Keratinocyte (primary cell): ENCODE data around the gene ENDOG. TPM values are rescaled to one million over a fixed set of nuclear protein-coding genes. Genes with fewer than 3 reads are reported as not detected.

ENCODE experiments used
- DNase-seq: peaks from one replicate; pipeline ENCODE4 v3.0.0-alpha.2; 2011; ENCODE audit warnings: low read depth, missing footprints, low spot score
- FAIRE-seq: peaks from 2 replicates; lab custom pipeline; 2011; peaks lifted over from hg19 to GRCh38; lab: Jason Lieb, UNC
- H2AFZ ChIP-seq: 2 replicates; pipeline ENCODE4 v1.6.0; 2012; ENCODE audit warnings: low read length, control low read depth, inconsistent platforms; ENCODE audit not compliant: control insufficient read depth
- H3K27ac ChIP-seq: 2 replicates; pipeline ENCODE4 v1.5.1; 2011; ENCODE audit warnings: low read length; ENCODE audit not compliant: control insufficient read depth, insufficient read depth
- H3K27me3 ChIP-seq: 3 replicates; pipeline ENCODE4 v1.6.0; 2011; ENCODE audit warnings: low read length; ENCODE audit not compliant: control insufficient read depth, insufficient read depth; ENCODE audit errors: extremely low read depth
- H3K36me3 ChIP-seq, 2 experiments: 2 replicates in 1 of 2; 3 replicates in 1 of 2; pipeline ENCODE4 v1.5.1; 2011; ENCODE audit warnings: low read length in 2 of 2, mild to moderate bottlenecking in 1 of 2; ENCODE audit not compliant: control insufficient read depth in 2 of 2, insufficient read depth in 2 of 2; ENCODE audit errors: extremely low read depth in 1 of 2
- H3K4me1 ChIP-seq: 3 replicates; pipeline ENCODE4 v1.5.1; 2011; ENCODE audit warnings: low read length; ENCODE audit not compliant: control insufficient read depth, insufficient read depth; ENCODE audit errors: extremely low read depth
- H3K4me2 ChIP-seq: 3 replicates; pipeline ENCODE4 v1.6.0; 2011; ENCODE audit warnings: low read depth, low read length; ENCODE audit not compliant: control insufficient read depth, insufficient read depth; ENCODE audit errors: extremely low read depth
- H3K4me3 ChIP-seq, 3 experiments: fragments of 200-600 bp in 1 of 3; sonication (generic) in 1 of 3; 2 replicates in 2 of 3; 3 replicates in 1 of 3; pipeline ENCODE4 v1.5.1; 2011 to 2016; ENCODE audit warnings: low read length in 3 of 3, mild to moderate bottlenecking in 3 of 3, control low read depth in 2 of 3, inconsistent platforms in 1 of 3, low read depth in 1 of 3, mixed read lengths in 1 of 3, mixed run types in 1 of 3, moderate library complexity in 1 of 3; ENCODE audit not compliant: control insufficient read depth in 2 of 3, insufficient read depth in 2 of 3; ENCODE audit errors: extremely low read depth in 1 of 3
- H3K79me2 ChIP-seq: 2 replicates; pipeline ENCODE4 v1.6.0; 2012; ENCODE audit warnings: low read length; ENCODE audit not compliant: control insufficient read depth, insufficient read depth
- H3K9ac ChIP-seq: 3 replicates; pipeline ENCODE4 v1.6.0; 2011; ENCODE audit warnings: low read length; ENCODE audit not compliant: control insufficient read depth, insufficient read depth; ENCODE audit errors: extremely low read depth
- H3K9me1 ChIP-seq: 3 replicates; pipeline ENCODE4 v1.6.0; 2011; ENCODE audit warnings: low read length; ENCODE audit not compliant: control insufficient read depth, insufficient read depth; ENCODE audit errors: extremely low read depth
- H3K9me3 ChIP-seq: 2 replicates; pipeline ENCODE4 v1.5.1; 2012; ENCODE audit warnings: low read depth, low read length; ENCODE audit not compliant: control insufficient read depth
- H4K20me1 ChIP-seq: 3 replicates; pipeline ENCODE4 v1.6.0; 2011; ENCODE audit warnings: low read length; ENCODE audit not compliant: control insufficient read depth, insufficient read depth; ENCODE audit errors: extremely low read depth
- EZH2 ChIP-seq: IDR thresholded peaks from one replicate; pipeline ENCODE4 v1.6.1; 2012; ENCODE audit warnings: inconsistent platforms, mild to moderate bottlenecking, low read length, moderate library complexity
- dilution Hi-C: fragments of 300-500 bp; cut with MboI; formaldehyde crosslinking; loops from one replicate; pipeline ENCODE4 v1.7.0; 2020; ENCODE audit warnings: low sequenced_read_pairs; ENCODE audit not compliant: extremely low pct_ligation_motif_present
- polyA plus RNA-seq, 5 experiments: library from polyadenylated mRNA; depleted of rRNA in 3 of 5; stranded (reverse) in 3 of 5; stranded (forward) in 1 of 5; unstranded in 1 of 5; fragments of >200 nt; gene quantifications; 1 replicate in 1 of 5; 2 replicates in 3 of 5; 3 replicates in 1 of 5; pipeline versions ENCODE4 v1.2.1 to v1.2.3, GENCODE V29; 2011 to 2012; ENCODE audit warnings: missing spikeins in 2 of 5, low read depth in 1 of 5, low replicate concordance in 1 of 5
- TF ChIP-seq, protein P1 (sequence below), 3 experiments: IDR thresholded peaks in 1 of 3; conservative IDR thresholded peaks in 1 of 3; optimal IDR thresholded peaks in 1 of 3; 2 replicates in 2 of 3; 3 replicates in 1 of 3; pipeline versions ENCODE3 to v1.5.1; 2011; ENCODE audit warnings: low read length in 3 of 3, mild to moderate bottlenecking in 3 of 3, moderate library complexity in 2 of 3, control low read depth in 1 of 3, inconsistent platforms in 1 of 3; ENCODE audit not compliant: insufficient read depth in 2 of 3; ENCODE audit errors: extremely low read depth in 1 of 3

ENDOG gene
- polyA plus RNA-seq, 1 donor (not counting 4 experiments of a cell fraction or from before 2014, with no cell fraction given), result 10.2 TPM

DNA sequence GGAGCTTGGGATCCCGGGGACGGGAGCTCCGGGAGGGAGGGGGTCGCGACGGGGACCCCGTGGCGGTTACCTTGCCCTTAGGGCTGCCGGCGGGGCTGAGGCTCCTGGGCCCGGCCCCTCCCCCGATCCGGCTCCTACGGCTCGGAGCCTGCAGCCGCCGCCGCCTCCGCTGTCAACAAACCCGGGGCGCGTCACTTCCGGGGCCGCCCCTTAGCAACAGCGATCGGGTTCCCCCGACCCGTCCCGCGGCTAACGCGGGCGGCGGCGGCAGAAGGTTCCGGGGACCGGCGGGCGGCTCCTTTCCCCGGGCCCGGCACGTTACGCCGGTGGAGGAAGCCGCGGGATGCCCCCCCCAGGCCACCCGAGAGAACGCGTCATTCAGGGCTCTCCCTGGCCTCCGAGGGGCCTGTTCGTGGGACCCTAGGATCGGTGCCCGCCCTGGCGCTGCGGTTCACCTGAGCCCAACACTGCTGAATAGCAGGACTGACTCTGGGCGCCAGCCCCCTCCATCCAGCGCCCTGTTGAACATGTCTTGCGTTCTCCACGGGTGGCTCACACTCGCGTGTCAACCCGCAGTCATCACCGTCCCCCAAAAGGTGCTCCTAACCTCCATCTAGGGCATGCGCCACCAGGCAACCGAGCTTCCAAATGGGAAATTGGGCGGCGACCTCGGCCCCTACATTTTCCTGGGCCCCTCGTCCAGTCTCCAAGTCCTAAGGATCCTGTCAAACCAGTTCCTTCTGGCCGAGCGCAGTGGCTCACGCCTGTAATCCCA is 46.4 kb upstream of the ENDOG start, which contains the start of gene ZER1:
ZER1 (minus strand) TSS at position 183 of the 775 bp plus-strand sequence. CDS start 16,362 bp downstream, outside the sequence.
- Histone ChIP-seq H3K4me2 (peak within 1 kb of the TSS; percentile 97), H3K79me2 (peaks cover 14% of the 10 kb centered on the region), H4K20me1 (no peaks in the 10 kb centered on the region), H3K27ac (peak within 1 kb of the TSS; percentile 91), H3K9me3 (no peaks in the 10 kb centered on the region), H3K27me3 (no peaks in the 10 kb centered on the region), H3K36me3 (peaks cover 0 to 4% of the 10 kb centered on the region in 2 experiments), H3K4me3 (peak within 1 kb of the TSS; percentile 84 to 88 (median 86)), H2AFZ (peak within 1 kb of the TSS; percentile 98), H3K9me1 (no peaks in the 10 kb centered on the region), H3K4me1 (peaks cover 8% of the 10 kb centered on the region), H3K9ac (peak within 1 kb of the TSS; percentile 83)
- FAIRE-seq, result no peak
- dilution Hi-C loops, result no loop called here
- no peak for TF ChIP-seq EZH2
- TF ChIP-seq, protein P1, sequence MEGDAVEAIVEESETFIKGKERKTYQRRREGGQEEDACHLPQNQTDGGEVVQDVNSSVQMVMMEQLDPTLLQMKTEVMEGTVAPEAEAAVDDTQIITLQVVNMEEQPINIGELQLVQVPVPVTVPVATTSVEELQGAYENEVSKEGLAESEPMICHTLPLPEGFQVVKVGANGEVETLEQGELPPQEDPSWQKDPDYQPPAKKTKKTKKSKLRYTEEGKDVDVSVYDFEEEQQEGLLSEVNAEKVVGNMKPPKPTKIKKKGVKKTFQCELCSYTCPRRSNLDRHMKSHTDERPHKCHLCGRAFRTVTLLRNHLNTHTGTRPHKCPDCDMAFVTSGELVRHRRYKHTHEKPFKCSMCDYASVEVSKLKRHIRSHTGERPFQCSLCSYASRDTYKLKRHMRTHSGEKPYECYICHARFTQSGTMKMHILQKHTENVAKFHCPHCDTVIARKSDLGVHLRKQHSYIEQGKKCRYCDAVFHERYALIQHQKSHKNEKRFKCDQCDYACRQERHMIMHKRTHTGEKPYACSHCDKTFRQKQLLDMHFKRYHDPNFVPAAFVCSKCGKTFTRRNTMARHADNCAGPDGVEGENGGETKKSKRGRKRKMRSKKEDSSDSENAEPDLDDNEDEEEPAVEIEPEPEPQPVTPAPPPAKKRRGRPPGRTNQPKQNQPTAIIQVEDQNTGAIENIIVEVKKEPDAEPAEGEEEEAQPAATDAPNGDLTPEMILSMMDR (optimal IDR thresholded peaks at IDR 0.05 in 1 of 3, IDR thresholded peaks at IDR 0.05 in 1 of 3, conservative IDR thresholded peaks at IDR 0.05 in 1 of 3; ENCODE audit: extremely low read depth in 1 of 3, insufficient read depth in 2 of 3, low read length in 3 of 3), result no peak
- DNase-seq, result no peak

GRCh38 chr9:128773049-128773448 is 45.3 kb upstream of the ENDOG start:
- Histone ChIP-seq H4K20me1 (no peaks in the 10 kb centered on the region), H3K36me3 (peaks cover 0 to 1% of the 10 kb centered on the region in 2 experiments), H3K27ac (no peak overlapping the region), H3K4me1 (peaks cover 8% of the 10 kb centered on the region), H2AFZ (no peak overlapping the region), H3K9ac (no peak overlapping the region), H3K9me3 (no peaks in the 10 kb centered on the region), H3K9me1 (no peaks in the 10 kb centered on the region), H3K27me3 (no peaks in the 10 kb centered on the region), H3K4me3 (no peak overlapping the region), H3K4me2 (no peak overlapping the region), H3K79me2 (peaks cover 14% of the 10 kb centered on the region)
- TF ChIP-seq EZH2, result no peak
- TF ChIP-seq, protein P1 (optimal IDR thresholded peaks at IDR 0.05 in 1 of 3, IDR thresholded peaks at IDR 0.05 in 1 of 3, conservative IDR thresholded peaks at IDR 0.05 in 1 of 3; ENCODE audit: extremely low read depth in 1 of 3, insufficient read depth in 2 of 3, low read length in 3 of 3), result no peak
- FAIRE-seq (no peak), DNase-seq (no peak)
- dilution Hi-C loops, result no loop called here
